ENCODE data around the gene SLC9A9.

Gene SLC9A9

GRCh38 chr3:143414571-143415253 lies 433.6 kb downstream of the SLC9A9 start:
- Histone ChIP-seq H3K27me3 (ENCODE audit: insufficient read depth, poor library complexity, severe bottlenecking) (no peaks in the 10 kb centered on the region), H3K4me3 (replicated peaks; ENCODE audit: insufficient read depth, low read length) (no peak overlapping the region), H3K27ac (replicated peaks) (no peak overlapping the region)
- no peak for DNase-seq (ENCODE audit: low read depth in 1 of 2, low spot score in 1 of 2)
- TF ChIP-seq POLR2AphosphoS5 (IDR thresholded peaks at IDR 0.05; ENCODE audit: low read depth): no peak
- TF ChIP-seq, protein P1, sequence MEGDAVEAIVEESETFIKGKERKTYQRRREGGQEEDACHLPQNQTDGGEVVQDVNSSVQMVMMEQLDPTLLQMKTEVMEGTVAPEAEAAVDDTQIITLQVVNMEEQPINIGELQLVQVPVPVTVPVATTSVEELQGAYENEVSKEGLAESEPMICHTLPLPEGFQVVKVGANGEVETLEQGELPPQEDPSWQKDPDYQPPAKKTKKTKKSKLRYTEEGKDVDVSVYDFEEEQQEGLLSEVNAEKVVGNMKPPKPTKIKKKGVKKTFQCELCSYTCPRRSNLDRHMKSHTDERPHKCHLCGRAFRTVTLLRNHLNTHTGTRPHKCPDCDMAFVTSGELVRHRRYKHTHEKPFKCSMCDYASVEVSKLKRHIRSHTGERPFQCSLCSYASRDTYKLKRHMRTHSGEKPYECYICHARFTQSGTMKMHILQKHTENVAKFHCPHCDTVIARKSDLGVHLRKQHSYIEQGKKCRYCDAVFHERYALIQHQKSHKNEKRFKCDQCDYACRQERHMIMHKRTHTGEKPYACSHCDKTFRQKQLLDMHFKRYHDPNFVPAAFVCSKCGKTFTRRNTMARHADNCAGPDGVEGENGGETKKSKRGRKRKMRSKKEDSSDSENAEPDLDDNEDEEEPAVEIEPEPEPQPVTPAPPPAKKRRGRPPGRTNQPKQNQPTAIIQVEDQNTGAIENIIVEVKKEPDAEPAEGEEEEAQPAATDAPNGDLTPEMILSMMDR (IDR thresholded peaks at IDR 0.05; ENCODE audit: insufficient read depth, low read length): no peak
- no peak for TF ChIP-seq SPI1 (IDR thresholded peaks at IDR 0.05; ENCODE audit: borderline replicate concordance, low read depth)
- TF ChIP-seq GABPA (IDR thresholded peaks at IDR 0.05; ENCODE audit: low read depth): no peak
- TF ChIP-seq, protein P2, sequence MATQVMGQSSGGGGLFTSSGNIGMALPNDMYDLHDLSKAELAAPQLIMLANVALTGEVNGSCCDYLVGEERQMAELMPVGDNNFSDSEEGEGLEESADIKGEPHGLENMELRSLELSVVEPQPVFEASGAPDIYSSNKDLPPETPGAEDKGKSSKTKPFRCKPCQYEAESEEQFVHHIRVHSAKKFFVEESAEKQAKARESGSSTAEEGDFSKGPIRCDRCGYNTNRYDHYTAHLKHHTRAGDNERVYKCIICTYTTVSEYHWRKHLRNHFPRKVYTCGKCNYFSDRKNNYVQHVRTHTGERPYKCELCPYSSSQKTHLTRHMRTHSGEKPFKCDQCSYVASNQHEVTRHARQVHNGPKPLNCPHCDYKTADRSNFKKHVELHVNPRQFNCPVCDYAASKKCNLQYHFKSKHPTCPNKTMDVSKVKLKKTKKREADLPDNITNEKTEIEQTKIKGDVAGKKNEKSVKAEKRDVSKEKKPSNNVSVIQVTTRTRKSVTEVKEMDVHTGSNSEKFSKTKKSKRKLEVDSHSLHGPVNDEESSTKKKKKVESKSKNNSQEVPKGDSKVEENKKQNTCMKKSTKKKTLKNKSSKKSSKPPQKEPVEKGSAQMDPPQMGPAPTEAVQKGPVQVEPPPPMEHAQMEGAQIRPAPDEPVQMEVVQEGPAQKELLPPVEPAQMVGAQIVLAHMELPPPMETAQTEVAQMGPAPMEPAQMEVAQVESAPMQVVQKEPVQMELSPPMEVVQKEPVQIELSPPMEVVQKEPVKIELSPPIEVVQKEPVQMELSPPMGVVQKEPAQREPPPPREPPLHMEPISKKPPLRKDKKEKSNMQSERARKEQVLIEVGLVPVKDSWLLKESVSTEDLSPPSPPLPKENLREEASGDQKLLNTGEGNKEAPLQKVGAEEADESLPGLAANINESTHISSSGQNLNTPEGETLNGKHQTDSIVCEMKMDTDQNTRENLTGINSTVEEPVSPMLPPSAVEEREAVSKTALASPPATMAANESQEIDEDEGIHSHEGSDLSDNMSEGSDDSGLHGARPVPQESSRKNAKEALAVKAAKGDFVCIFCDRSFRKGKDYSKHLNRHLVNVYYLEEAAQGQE (IDR thresholded peaks at IDR 0.05; ENCODE audit: insufficient replicate concordance, low read depth): no peak

GRCh38 chr3:143413372-143413771 lies 434.9 kb downstream of the SLC9A9 start:
- no peak overlapping the region for H3K4me3 ChIP-seq (replicated peaks; ENCODE audit: insufficient read depth, low read length)
- DNase-seq (ENCODE audit: low read depth in 1 of 2, low spot score in 1 of 2): no peak
- H3K27ac ChIP-seq (replicated peaks): no peak overlapping the region
- no peaks in the 10 kb centered on the region for H3K27me3 ChIP-seq (ENCODE audit: insufficient read depth, poor library complexity, severe bottlenecking)
- no peak for TF ChIP-seq SPI1 (IDR thresholded peaks at IDR 0.05; ENCODE audit: borderline replicate concordance, low read depth)
- TF ChIP-seq POLR2AphosphoS5 (IDR thresholded peaks at IDR 0.05; ENCODE audit: low read depth): no peak
- TF ChIP-seq, protein P1 (IDR thresholded peaks at IDR 0.05; ENCODE audit: insufficient read depth, low read length): no peak
- TF ChIP-seq, protein P2 (IDR thresholded peaks at IDR 0.05; ENCODE audit: insufficient replicate concordance, low read depth): no peak
- TF ChIP-seq GABPA (IDR thresholded peaks at IDR 0.05; ENCODE audit: low read depth): no peak

- no peak overlapping the region for H3K27ac ChIP-seq (replicated peaks)
- TF ChIP-seq, protein P2 (IDR thresholded peaks at IDR 0.05; ENCODE audit: insufficient replicate concordance, low read depth): no peak
- TF ChIP-seq POLR2AphosphoS5 (IDR thresholded peaks at IDR 0.05; ENCODE audit: low read depth) (no peak), SPI1 (IDR thresholded peaks at IDR 0.05; ENCODE audit: borderline replicate concordance, low read depth) (no peak)
- no peak overlapping the region for H3K4me3 ChIP-seq (replicated peaks; ENCODE audit: insufficient read depth, low read length)
- no peaks in the 10 kb centered on the region for H3K27me3 ChIP-seq (ENCODE audit: insufficient read depth, poor library complexity, severe bottlenecking)
- no peak for DNase-seq (ENCODE audit: low read depth in 1 of 2, low spot score in 1 of 2)
These were observed 436.2 kb downstream of the SLC9A9 start for GRCh38 chr3:143412084-143412483.

All from HL-60 (cell line).